Stimulated activated CD4-positive, alpha-beta T cell treated with anti-CD3 and anti-CD28 coated beads, Interleukin-4, amount 100 ng/mL, for 1 hour (primary cell): ENCODE data around the gene LST1.

ENCODE experiments used
- DNase-seq: peaks from one replicate; pipeline ENCODE4 v3.0.0-alpha.2; 2020

Gene LST1

GRCh38 chr6:31586008-31586407 is at the start of gene LST1:
LST1 (plus strand) TSS chr6:31586277; CDS start chr6:31587300, 1,023 bp downstream.
- DNase-seq = no peak

- DNase-seq = no peak
Observed at GRCh38 chr6:31538805-31539400, 47.2 kb upstream of the LST1 start.

DNA sequence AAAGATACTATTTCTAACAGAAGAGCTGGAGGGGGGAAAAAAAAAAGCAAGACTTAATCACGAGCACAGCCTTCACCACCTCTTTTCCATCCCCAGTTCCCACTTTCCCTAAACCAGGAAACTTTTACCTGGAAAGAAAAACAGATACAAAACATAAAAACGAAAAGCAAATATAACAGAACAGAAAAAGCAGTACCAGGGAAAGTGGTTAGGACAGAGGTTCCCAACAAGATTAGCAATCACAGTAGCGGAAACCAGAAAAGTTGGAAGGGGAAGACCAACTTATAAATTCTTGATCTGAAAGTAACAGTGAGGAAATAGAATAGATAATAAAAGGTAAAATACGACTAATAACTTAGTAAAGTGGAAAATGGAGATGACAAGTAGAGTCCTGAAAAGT is 45.4 kb upstream of the LST1 start:
- no peak for DNase-seq

GRCh38 chr6:31541059-31541657 is 44.9 kb upstream of the LST1 start:
- DNase-seq = peak; percentile 57

GRCh38 chr6:31541658-31542521 is 44.2 kb upstream of the LST1 start, which contains the start of gene DDX39B:
DDX39B (minus strand) TSS chr6:31542003; CDS start chr6:31540532, 1,471 bp downstream.
- DNase-seq = peak; percentile 92

DNA sequence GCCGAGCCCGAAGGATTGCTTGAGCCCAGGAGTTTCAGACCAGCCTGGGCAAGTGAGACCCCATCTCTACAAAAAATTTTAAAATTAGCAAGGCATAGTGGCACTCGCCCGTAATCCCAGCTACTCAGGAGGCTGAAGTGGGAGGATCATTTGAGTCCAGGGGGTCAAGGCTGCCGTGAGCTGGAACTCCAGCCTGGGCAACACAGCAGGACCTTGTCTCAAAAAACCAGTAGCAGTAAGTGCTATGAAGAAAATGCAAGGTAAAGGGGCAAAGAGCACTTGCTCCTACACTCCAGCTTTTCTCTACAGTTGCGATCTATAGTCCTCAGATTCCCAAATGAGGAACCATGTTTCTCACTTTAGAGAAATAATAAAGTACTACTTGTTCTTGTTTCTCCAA is 42.4 kb upstream of the LST1 start:
- DNase-seq = no peak

DNA sequence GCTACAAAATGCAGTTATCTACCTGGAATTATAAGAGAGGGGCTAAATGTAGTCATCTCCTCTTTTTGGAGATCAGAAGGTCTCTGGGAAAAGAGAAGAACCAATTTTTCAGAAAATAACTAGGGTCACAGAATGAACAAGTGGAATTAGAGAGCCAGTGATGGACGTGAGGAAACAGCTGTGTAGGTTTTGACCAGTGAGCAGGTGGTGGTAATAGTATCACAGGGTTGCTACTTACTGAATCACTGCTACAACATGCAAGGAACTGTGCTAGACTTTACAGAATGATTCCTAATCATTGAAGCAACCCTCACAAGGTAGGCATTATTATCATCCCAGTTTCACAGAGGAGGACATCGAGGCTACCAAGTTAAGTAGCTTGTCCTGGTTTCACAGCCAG is 41.4 kb upstream of the LST1 start:
- no peak for DNase-seq

GRCh38 chr6:31545291-31545690 is 40.8 kb upstream of the LST1 start:
- DNase-seq = no peak

DNA sequence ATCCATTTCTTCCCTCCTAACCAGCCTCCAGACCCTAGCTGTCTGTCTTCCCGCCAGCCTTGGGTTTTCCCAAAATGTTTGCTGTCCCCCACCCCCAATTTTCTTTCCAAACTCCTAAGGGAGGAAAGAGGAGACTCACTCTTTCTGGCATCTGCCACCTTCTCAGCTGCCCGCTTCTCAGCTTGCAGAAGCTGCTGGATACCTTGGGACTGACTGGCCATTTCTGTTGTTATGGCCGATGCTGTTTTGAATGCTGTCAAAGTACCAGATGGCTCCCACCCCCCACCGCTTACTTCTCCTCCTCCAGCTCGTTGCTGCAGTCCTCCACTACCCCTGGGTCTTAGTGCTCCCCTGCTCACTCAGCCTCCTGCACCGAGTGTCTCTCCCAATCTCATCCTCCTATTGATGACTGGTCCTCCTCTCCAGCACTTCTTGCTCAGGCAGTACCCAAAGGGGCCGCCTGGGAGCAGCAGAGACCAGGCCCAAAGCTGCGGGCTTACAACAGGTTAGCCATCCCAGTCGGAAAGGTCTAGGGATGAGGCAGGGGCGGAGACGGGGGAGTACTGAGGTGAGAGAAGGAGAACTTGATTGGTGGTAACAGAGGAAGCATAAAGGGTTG is 39.6 kb upstream of the LST1 start, which contains the start of gene ATP6V1G2:
ATP6V1G2 (minus strand) TSS at position 270 of the 619 bp plus-strand sequence; CDS start at position 221, 49 bp downstream.
- peak; percentile 87 for DNase-seq

- DNase-seq = peak; percentile 88
Observed at GRCh38 chr6:31546958-31547726, 38.9 kb upstream of the LST1 start, which contains the start of gene NFKBIL1. NFKBIL1 (plus strand) TSS chr6:31547608; CDS start chr6:31547695, 87 bp downstream.

DNA sequence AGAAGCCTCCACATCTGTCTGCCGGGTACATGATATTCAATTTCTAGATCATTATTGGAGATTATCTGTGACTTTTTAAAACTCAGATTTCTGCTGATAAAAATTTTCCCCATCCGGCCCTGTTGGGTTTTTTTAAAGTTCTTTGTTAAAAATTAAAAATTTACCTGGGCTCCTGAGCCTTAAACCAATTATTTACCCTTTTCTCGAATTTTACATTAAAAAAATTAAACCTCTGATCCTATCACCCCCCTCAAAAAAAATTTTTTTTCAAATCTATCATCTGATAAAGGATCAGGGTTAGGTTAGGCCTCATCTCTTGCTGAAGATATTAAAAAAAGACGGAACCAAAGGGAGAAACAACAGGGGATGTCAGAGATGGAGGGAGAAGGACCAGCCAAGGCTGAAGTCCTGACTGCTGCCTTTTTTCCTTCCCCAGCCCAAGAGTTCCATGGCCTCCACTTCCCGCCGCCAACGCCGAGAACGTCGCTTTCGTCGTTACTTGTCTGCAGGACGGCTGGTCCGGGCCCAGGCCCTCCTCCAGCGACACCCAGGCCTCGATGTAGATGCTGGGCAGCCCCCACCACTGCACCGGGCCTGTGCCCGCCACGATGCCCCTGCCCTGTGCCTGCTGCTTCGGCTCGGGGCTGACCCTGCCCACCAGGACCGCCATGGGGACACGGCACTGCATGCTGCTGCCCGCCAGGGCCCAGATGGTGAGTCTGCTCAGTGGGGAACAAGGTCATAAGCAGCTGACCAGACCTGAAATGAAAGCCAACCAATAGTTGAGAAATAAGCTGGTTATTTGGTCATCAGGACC is 38.1 kb upstream of the LST1 start:
- DNase-seq = no peak

GRCh38 chr6:31548544-31548873 is 37.6 kb upstream of the LST1 start:
- no peak for DNase-seq

- DNase-seq = peak; percentile 62
Observed at GRCh38 chr6:31551371-31551770, 34.7 kb upstream of the LST1 start.

DNA sequence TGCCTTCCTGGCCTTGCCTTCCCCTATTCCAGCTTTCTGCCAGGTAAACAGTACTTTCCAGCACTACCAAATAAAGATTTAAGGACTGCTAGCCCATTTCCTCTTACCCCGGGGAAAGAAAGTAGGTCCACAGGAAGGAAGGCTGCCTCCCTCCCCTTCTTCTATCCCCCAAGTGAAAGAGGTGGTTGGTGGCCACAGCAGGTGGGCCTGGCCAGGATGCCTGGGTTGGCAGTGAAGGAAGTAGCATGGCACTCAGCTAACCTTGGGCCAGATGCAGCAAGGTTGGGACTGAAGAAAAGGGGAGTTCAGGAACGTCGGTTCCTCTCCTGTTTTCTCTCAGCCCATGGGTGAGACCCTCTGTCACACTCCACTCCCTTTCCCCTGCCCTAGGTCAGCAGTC is 29.8 kb upstream of the LST1 start:
- no peak for DNase-seq

DNA sequence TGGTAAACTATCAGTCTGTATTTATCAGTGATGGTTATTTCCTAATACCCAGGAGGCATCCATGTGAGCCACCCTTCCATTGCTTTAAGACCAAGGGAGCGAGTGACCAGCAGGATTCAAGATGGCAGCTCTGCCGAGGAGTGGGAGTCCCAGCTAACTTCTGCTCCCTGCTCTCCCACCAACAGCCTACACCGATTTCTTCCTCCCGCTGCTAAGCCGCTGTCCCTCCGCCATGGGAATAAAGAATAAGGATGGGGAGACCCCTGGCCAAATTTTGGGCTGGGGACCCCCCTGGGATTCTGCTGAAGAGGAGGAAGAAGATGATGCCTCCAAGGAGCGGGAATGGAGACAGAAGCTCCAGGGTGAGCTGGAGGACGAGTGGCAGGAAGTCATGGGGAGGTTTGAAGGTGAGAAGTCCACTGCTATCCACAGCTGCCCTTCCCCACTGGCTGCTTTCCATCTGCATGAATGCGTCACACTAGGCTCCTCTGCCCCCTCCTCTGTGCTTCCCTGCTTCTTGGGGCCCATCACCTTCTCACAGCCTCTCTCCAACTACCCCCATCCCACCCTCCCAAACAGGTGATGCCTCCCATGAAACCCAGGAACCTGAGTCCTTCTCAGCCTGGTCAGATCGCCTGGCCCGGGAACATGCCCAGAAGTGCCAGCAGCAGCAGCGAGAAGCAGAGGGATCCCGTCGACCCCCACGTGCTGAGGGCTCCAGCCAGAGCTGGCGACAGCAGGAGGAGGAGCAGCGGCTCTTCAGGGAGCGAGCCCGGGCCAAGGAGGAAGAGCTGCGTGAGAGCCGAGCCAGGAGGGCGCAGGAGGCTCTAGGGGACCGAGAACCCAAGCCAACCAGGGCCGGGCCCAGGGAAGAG is 28.4 kb upstream of the LST1 start:
- no peak for DNase-seq

GRCh38 chr6:31558318-31558625 is 27.8 kb upstream of the LST1 start:
- DNase-seq = no peak

- peak; percentile 69 for DNase-seq
Observed at GRCh38 chr6:31558631-31559500, 27.2 kb upstream of the LST1 start.

GRCh38 chr6:31559606-31559957 is 26.5 kb upstream of the LST1 start:
- DNase-seq = no peak

- no peak for DNase-seq
Observed at GRCh38 chr6:31559958-31560696, 25.9 kb upstream of the LST1 start.
